Measurements from ENCODE around the gene CDX1.

DNA sequence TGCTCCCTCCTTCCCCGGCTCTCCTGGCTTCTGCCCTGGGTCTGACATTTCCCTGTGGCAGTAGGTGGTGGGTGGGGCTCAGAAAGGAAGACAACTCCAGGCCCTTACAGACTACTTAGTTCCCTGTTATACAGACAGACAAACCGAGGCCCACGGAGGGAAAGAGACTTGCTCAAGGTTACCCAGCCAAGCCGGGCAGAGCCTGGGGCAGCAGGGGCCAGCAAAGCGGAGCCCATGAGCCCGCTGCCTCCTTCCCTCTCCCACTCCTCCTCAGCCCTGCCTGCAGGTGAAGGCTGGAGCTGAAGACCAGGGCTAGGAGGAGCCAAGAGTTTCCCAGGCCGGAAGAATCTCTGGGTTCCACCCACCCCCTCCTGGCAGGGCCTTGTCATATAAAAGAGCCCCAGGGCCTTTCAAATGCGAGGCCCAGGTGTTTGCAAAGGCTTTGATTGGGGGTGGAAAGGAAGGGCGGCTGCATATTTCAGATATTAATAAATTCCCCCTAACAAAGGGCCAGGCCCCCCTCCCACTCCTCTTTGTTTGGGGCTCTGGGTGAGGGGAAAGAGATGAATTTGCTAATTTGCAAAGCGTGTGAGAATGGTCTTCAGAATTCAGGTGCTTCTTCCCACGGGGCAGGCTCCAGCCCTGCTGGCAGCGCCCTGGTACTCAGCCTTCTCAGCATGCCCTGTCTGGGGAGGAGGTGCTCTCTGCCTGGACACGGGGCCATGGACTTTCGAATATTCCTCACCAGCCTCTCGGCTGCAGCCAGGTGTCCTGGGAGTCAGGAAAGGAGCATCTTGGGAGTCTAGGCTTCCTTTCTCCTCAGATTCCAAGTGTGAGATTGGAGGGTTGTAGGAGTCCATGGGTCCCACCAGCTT lies 44.8 kb downstream of the CDX1 start:
- TF ChIP-seq, protein P1, sequence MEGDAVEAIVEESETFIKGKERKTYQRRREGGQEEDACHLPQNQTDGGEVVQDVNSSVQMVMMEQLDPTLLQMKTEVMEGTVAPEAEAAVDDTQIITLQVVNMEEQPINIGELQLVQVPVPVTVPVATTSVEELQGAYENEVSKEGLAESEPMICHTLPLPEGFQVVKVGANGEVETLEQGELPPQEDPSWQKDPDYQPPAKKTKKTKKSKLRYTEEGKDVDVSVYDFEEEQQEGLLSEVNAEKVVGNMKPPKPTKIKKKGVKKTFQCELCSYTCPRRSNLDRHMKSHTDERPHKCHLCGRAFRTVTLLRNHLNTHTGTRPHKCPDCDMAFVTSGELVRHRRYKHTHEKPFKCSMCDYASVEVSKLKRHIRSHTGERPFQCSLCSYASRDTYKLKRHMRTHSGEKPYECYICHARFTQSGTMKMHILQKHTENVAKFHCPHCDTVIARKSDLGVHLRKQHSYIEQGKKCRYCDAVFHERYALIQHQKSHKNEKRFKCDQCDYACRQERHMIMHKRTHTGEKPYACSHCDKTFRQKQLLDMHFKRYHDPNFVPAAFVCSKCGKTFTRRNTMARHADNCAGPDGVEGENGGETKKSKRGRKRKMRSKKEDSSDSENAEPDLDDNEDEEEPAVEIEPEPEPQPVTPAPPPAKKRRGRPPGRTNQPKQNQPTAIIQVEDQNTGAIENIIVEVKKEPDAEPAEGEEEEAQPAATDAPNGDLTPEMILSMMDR (IDR thresholded peaks at IDR 0.05) = no peak
- no peak for TF ChIP-seq POLR2A (IDR thresholded peaks at IDR 0.05)
